ENCODE data around the gene NR1H2.

The NR1H2 gene

DNA sequence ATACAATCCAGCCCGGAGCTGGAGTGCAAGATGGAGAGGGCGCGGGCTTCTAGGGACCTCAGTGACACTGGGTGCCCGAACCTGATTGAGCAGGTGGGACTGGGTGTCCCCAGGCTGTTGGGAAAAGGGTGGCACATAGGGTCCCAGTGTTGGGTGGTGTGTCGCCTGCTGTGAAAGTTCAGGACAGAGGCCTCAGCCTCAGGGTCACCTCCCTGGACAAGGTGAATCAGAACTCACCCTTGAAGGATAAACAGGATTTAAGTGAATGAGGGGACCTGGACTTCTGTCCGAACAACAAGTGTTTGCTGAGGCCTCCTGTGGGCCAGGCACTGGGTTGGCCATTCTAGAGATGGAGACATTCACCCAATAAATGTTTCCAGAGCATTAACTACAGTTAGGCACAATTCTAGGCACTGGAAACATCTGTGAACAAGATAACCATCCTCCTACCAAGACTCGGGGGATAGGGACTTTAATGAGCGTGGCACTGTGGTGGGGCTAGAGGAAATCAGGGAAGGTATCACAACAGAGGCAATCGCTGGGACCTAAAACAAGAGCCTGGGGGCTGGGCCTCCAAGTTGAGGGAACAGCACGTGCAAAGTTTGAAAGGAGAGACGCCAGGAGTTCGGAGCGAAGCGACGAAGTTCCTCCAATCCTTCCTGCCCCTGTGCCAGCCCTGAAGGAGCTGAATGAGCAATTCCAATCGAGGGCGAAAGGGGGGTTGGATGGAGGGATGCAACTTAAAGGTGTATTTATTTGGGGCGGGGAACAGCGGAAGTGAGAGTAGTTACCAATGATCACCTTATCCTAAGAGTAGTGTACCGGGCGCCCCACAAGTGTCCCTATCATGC lies 7.0 kb downstream of the NR1H2 start:
- H3K27me3 ChIP-seq (ENCODE audit: insufficient read depth, poor library complexity, severe bottlenecking): no peaks in the 10 kb centered on the region
- H3K27ac ChIP-seq (replicated peaks): peak overlapping the region; percentile 94
- DNase-seq (ENCODE audit: low read depth in 1 of 2, low spot score in 1 of 2): no peak
- TF ChIP-seq, protein P1, sequence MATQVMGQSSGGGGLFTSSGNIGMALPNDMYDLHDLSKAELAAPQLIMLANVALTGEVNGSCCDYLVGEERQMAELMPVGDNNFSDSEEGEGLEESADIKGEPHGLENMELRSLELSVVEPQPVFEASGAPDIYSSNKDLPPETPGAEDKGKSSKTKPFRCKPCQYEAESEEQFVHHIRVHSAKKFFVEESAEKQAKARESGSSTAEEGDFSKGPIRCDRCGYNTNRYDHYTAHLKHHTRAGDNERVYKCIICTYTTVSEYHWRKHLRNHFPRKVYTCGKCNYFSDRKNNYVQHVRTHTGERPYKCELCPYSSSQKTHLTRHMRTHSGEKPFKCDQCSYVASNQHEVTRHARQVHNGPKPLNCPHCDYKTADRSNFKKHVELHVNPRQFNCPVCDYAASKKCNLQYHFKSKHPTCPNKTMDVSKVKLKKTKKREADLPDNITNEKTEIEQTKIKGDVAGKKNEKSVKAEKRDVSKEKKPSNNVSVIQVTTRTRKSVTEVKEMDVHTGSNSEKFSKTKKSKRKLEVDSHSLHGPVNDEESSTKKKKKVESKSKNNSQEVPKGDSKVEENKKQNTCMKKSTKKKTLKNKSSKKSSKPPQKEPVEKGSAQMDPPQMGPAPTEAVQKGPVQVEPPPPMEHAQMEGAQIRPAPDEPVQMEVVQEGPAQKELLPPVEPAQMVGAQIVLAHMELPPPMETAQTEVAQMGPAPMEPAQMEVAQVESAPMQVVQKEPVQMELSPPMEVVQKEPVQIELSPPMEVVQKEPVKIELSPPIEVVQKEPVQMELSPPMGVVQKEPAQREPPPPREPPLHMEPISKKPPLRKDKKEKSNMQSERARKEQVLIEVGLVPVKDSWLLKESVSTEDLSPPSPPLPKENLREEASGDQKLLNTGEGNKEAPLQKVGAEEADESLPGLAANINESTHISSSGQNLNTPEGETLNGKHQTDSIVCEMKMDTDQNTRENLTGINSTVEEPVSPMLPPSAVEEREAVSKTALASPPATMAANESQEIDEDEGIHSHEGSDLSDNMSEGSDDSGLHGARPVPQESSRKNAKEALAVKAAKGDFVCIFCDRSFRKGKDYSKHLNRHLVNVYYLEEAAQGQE (IDR thresholded peaks at IDR 0.05; ENCODE audit: insufficient replicate concordance, low read depth): no peak
- TF ChIP-seq POLR2AphosphoS5 (IDR thresholded peaks at IDR 0.05; ENCODE audit: low read depth): no peak; the same call in 1 of the 2 replicates
- no peak for TF ChIP-seq SPI1 (IDR thresholded peaks at IDR 0.05; ENCODE audit: borderline replicate concordance, low read depth)
- no peak for TF ChIP-seq GABPA (IDR thresholded peaks at IDR 0.05; ENCODE audit: low read depth)
- TF ChIP-seq, protein P2, sequence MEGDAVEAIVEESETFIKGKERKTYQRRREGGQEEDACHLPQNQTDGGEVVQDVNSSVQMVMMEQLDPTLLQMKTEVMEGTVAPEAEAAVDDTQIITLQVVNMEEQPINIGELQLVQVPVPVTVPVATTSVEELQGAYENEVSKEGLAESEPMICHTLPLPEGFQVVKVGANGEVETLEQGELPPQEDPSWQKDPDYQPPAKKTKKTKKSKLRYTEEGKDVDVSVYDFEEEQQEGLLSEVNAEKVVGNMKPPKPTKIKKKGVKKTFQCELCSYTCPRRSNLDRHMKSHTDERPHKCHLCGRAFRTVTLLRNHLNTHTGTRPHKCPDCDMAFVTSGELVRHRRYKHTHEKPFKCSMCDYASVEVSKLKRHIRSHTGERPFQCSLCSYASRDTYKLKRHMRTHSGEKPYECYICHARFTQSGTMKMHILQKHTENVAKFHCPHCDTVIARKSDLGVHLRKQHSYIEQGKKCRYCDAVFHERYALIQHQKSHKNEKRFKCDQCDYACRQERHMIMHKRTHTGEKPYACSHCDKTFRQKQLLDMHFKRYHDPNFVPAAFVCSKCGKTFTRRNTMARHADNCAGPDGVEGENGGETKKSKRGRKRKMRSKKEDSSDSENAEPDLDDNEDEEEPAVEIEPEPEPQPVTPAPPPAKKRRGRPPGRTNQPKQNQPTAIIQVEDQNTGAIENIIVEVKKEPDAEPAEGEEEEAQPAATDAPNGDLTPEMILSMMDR (IDR thresholded peaks at IDR 0.05; ENCODE audit: insufficient read depth, low read length): no peak
- peak overlapping the region; percentile 44 for H3K4me3 ChIP-seq (replicated peaks; ENCODE audit: insufficient read depth, low read length)

DNA sequence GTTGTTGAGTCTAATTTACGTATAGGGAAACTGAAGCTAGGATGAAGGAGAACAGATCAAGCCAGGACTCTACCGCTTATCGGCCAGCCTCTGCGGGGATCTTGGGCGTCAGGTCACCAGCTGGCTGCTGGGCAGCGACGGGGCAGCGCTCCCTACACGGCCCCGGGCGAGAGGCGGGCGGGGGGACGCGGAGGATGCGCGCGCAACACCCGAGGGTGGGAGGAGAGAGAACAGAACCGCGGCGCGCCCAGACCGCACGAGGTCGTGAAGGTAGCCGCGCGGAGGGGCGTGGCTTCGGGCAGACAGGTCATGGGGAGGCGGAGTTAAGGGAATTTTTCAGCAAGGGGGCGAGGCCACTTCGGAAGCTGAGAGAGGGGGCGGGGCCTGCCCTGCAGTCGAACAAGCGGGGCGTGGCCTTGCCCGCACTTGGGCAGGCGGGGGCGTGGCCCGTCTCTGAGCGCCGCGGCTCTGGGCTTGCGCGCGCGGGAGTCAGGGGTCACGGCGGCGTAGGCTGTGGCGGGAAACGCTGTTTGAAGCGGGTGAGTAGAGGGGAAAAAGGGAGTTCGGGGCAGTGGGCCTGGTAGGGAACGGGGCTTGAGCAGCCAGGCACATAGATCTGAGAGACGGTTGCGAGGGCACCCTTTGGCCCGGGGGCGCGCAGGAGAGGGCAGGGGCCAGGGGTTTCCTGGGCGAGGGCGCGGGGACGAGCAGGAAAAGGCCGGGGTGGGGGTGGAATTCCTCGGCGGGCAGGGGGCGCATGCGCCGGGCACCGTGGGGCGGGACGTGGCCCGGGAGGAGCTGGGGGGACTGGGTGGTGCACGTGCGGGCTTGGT lies 7.8 kb downstream of the NR1H2 start, which contains the start of gene POLD1:
POLD1 (plus strand) TSS at position 496 of the 833 bp plus-strand sequence. CDS start 14,505 bp downstream, outside the sequence.
- H3K27me3 ChIP-seq (ENCODE audit: insufficient read depth, poor library complexity, severe bottlenecking): no peaks in the 10 kb centered on the region
- TF ChIP-seq, protein P1 (IDR thresholded peaks at IDR 0.05; ENCODE audit: insufficient replicate concordance, low read depth): no peak
- TF ChIP-seq POLR2AphosphoS5 (IDR thresholded peaks at IDR 0.05; ENCODE audit: low read depth): peak; percentile 86

DNA sequence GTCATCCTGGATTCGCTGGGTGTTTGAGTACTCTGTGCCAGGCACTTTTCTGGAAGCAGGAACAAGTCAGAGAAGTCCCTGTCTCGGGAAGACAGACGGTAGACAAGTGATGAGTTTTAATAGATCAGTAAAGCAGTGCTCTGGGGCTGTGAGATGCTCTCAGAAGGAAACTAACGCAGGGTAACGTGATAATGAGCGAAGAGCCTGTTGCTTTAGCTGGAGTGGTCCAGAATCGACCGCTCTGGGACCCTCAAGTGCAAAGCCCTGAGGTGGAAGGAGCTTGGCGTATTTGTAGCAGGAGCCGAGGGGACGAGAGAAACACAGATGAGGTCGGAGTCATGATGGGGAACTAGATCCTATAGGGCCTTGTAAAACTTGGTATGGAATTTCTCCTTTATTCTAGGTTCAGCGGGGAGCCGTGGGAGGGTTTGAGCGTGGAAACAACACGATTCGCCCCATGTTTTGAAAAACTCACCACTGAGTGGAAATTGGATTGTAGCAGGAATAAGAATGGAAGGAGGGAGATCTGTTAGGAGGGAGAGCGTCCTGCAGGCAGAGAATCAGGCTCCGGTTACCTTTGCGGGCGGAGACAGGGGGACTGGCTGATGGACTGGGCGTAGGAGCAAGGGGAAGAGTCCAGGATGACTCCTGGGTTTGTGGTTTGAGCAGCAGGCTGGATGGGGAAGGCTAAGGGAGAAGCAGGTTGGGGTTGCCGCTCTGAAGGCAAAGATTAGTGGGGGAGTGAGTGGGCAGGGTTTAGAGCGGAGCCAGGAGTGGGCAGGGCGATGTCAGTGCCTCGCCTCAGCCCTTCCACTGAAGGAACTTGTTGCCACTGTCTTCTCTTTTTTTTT lies 8.7 kb downstream of the NR1H2 start:
- peak; percentile 54 to 63 for DNase-seq (ENCODE audit: low read depth in 1 of 2, low spot score in 1 of 2)
- Histone ChIP-seq H3K27ac (replicated peaks) (peak overlapping the region; percentile 94), H3K4me3 (replicated peaks; ENCODE audit: insufficient read depth, low read length) (peak overlapping the region; percentile 81), H3K27me3 (ENCODE audit: insufficient read depth, poor library complexity, severe bottlenecking) (no peaks in the 10 kb centered on the region)
- TF ChIP-seq, protein P1 (IDR thresholded peaks at IDR 0.05; ENCODE audit: insufficient replicate concordance, low read depth): no peak
- TF ChIP-seq SPI1 (IDR thresholded peaks at IDR 0.05; ENCODE audit: borderline replicate concordance, low read depth) (no peak), POLR2AphosphoS5 (IDR thresholded peaks at IDR 0.05; ENCODE audit: low read depth) (no peak), GABPA (IDR thresholded peaks at IDR 0.05; ENCODE audit: low read depth) (no peak)
- TF ChIP-seq, protein P2 (IDR thresholded peaks at IDR 0.05; ENCODE audit: insufficient read depth, low read length): no peak

More for the DNA sequence above, 7.8 kb downstream of the NR1H2 start, which contains the start of gene POLD1:
- peak; percentile 96 to 97 for DNase-seq (ENCODE audit: low read depth in 1 of 2, low spot score in 1 of 2)
- H3K27ac ChIP-seq (replicated peaks): peak within 1 kb of the TSS; percentile 94
- H3K4me3 ChIP-seq (replicated peaks; ENCODE audit: insufficient read depth, low read length): peak within 1 kb of the TSS; percentile 81

Measured in HL-60 (cell line).